AG10803 (cell line): ENCODE data around the gene GLT6D1.

ENCODE experiments used
- DNase-seq: peaks from one replicate; pipeline ENCODE4 v3.0.0; 2010; ENCODE audit warnings: low read depth
- H3K4me3 ChIP-seq: 2 replicates; pipeline ENCODE4 v1.5.1; 2011; ENCODE audit warnings: mild to moderate bottlenecking, low read length, control low read depth
- TF ChIP-seq, protein P1 (sequence below): conservative IDR thresholded peaks from 2 replicates; pipeline ENCODE4 v1.5.1; 2011; ENCODE audit warnings: mild to moderate bottlenecking, low read length, control low read depth, inconsistent platforms

GLT6D1 gene

GRCh38 chr9:135612437-135612836 lies 26.9 kb downstream of the GLT6D1 start:
- no peak for DNase-seq
- no peak overlapping the region for H3K4me3 ChIP-seq
- TF ChIP-seq, protein P1, sequence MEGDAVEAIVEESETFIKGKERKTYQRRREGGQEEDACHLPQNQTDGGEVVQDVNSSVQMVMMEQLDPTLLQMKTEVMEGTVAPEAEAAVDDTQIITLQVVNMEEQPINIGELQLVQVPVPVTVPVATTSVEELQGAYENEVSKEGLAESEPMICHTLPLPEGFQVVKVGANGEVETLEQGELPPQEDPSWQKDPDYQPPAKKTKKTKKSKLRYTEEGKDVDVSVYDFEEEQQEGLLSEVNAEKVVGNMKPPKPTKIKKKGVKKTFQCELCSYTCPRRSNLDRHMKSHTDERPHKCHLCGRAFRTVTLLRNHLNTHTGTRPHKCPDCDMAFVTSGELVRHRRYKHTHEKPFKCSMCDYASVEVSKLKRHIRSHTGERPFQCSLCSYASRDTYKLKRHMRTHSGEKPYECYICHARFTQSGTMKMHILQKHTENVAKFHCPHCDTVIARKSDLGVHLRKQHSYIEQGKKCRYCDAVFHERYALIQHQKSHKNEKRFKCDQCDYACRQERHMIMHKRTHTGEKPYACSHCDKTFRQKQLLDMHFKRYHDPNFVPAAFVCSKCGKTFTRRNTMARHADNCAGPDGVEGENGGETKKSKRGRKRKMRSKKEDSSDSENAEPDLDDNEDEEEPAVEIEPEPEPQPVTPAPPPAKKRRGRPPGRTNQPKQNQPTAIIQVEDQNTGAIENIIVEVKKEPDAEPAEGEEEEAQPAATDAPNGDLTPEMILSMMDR = no peak

DNA sequence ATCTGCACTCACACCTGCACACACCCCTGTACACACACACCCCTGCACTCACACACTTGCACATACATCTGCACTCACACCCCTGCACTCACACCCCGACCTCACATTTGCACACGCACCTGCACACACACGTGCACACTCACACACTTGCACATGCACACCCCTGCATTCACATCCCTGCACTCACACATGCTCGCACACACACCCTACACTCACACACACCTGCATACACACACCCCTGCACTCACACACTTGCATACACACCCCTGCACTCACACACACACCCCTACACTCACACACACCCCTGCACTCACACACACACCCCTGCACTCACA lies 27.5 kb downstream of the GLT6D1 start:
- H3K4me3 ChIP-seq = no peak overlapping the region
- TF ChIP-seq, protein P1 = no peak
- no peak for DNase-seq

GRCh38 chr9:135611142-135611874 lies 28.0 kb downstream of the GLT6D1 start:
- DNase-seq = no peak
- TF ChIP-seq, protein P1 = no peak

GRCh38 chr9:135610290-135611141 lies 28.8 kb downstream of the GLT6D1 start:
- TF ChIP-seq, protein P1 = no peak
- no peak for DNase-seq
- H3K4me3 ChIP-seq = no peak overlapping the region

More at GRCh38 chr9:135611142-135611874, 28.0 kb downstream of the GLT6D1 start:
- no peak overlapping the region for H3K4me3 ChIP-seq

DNA sequence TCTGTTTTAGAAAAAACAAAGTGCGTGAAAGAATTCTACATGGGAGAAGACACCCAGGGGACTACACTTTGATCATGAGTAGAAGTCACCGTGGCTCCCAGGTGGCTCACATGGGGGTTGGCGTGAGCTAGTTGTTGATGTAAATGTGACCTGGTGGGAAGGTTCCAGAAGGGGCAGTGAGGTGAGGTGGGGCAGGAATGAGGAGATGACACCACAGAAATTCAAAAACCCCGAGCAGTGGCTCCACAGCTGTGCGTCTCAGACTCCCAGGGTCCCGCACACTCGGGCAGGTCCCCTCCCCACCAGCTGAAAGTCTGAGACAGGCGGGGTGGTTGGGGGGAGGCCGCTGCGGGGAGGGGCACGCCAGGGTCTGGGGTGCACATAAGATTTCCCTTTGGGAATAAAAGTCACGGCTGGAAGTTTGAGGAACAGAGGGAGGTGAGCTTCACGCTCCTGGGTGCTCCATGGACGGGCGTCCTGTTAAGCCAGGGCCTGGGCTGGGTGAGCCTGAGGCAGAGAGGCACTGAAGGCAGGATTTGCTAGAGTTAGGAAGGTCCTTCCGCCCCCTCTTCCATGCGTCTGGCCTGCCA lies 29.9 kb downstream of the GLT6D1 start:
- DNase-seq = no peak
- TF ChIP-seq, protein P1 = no peak
- no peak overlapping the region for H3K4me3 ChIP-seq

DNA sequence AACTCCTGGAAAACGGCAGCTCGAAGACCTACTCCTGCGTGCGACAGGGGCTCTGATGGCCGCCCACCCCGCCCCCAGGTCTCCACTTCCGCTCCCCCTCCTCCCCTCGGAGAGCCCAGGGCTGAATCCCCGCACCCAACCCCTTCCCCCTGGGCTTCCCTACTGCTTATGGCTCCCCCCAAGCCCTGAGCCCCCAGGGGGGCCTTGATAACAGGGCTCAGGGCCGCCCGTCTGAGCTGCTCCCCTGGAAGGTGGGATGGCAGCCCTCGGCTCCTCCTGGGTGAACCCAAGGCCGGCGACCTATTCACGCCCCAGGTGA lies 30.4 kb downstream of the GLT6D1 start:
- DNase-seq = no peak
- no peak overlapping the region for H3K4me3 ChIP-seq
- TF ChIP-seq, protein P1 = no peak
